Mesenchymal stem cell (in vitro differentiated cells and primary cell): ENCODE data around the gene SNCB.

Source experiments
- DNase-seq: peaks from one replicate; pipeline ENCODE4 v3.0.0-alpha.2; 2013
- H2AFZ ChIP-seq: one replicate; pipeline ENCODE4 v1.6.1; 2013; ENCODE audit warnings: low read depth, mild to moderate bottlenecking, control low read depth, inconsistent platforms, low read length, moderate library complexity
- H2AK5ac ChIP-seq: 2 replicates; pipeline ENCODE4 v1.6.1; 2013; ENCODE audit warnings: low read length, moderate library complexity, mild to moderate bottlenecking, inconsistent platforms; ENCODE audit not compliant: severe bottlenecking
- H2BK120ac ChIP-seq: one replicate; pipeline ENCODE4 v1.6.1; 2013; ENCODE audit warnings: low read depth, mild to moderate bottlenecking, inconsistent platforms, low read length, moderate library complexity
- H2BK12ac ChIP-seq, 2 experiments: one replicate each; pipeline ENCODE4 v1.6.1; 2013; ENCODE audit warnings: inconsistent platforms in 2 of 2, low read length in 2 of 2, mild to moderate bottlenecking in 2 of 2, moderate library complexity in 2 of 2, control low read depth in 1 of 2
- H2BK15ac ChIP-seq: one replicate; pipeline ENCODE4 v1.6.1; 2013; ENCODE audit warnings: mild to moderate bottlenecking, low read depth, inconsistent platforms; ENCODE audit not compliant: poor library complexity, severe bottlenecking
- H2BK5ac ChIP-seq: 2 replicates; pipeline ENCODE4 v1.6.1; 2013; ENCODE audit warnings: low read depth, mild to moderate bottlenecking, low read length, control low read depth, inconsistent platforms; ENCODE audit not compliant: poor library complexity, severe bottlenecking
- H3K14ac ChIP-seq, 2 experiments: one replicate each; pipeline ENCODE4 v1.6.1; 2013; ENCODE audit warnings: inconsistent platforms in 2 of 2, low read length in 2 of 2, control low read depth in 1 of 2, mild to moderate bottlenecking in 1 of 2, moderate library complexity in 1 of 2
- H3K18ac ChIP-seq, 2 experiments: one replicate each; pipeline ENCODE4 v1.6.1; 2013; ENCODE audit warnings: inconsistent platforms in 2 of 2, low read length in 2 of 2, control low read depth in 1 of 2, low read depth in 1 of 2, mild to moderate bottlenecking in 1 of 2
- H3K23ac ChIP-seq, 2 experiments: one replicate each; pipeline ENCODE4 v1.6.1; 2013; ENCODE audit warnings: inconsistent platforms in 2 of 2, low read length in 2 of 2, mild to moderate bottlenecking in 2 of 2, moderate library complexity in 2 of 2, control low read depth in 1 of 2
- H3K27ac ChIP-seq: 2 replicates; pipeline ENCODE4 v1.5.1; 2013; ENCODE audit warnings: mild to moderate bottlenecking, moderate library complexity, low read length, control low read depth, inconsistent platforms; ENCODE audit not compliant: poor library complexity, severe bottlenecking
- H3K27me3 ChIP-seq, 2 experiments: 2 replicates each; pipeline versions ENCODE4 v1.6.1 to v1.7.0; 2013; ENCODE audit warnings: low read length in 2 of 2, mild to moderate bottlenecking in 2 of 2, moderate library complexity in 2 of 2, control low read depth in 1 of 2, inconsistent platforms in 1 of 2; ENCODE audit not compliant: control insufficient read depth in 1 of 2, insufficient read depth in 1 of 2
- H3K36me3 ChIP-seq, 2 experiments: 2 replicates each; pipeline versions ENCODE4 v1.6.1 to v1.7.0; 2013; ENCODE audit warnings: low read length in 2 of 2, control low read depth in 1 of 2, inconsistent platforms in 1 of 2, low read depth in 1 of 2, mild to moderate bottlenecking in 1 of 2; ENCODE audit not compliant: insufficient read depth in 2 of 2, control insufficient read depth in 1 of 2
- H3K4ac ChIP-seq, 2 experiments: one replicate each; pipeline ENCODE4 v1.6.1; 2013; ENCODE audit warnings: inconsistent platforms in 2 of 2, low read length in 2 of 2, mild to moderate bottlenecking in 2 of 2, moderate library complexity in 2 of 2, control low read depth in 1 of 2, low read depth in 1 of 2
- H3K4me1 ChIP-seq: 2 replicates; pipeline ENCODE4 v1.6.1; 2013; ENCODE audit warnings: low read depth, low read length, control low read depth; ENCODE audit not compliant: control insufficient read depth, insufficient read depth
- H3K4me2 ChIP-seq: 2 replicates; pipeline ENCODE4 v1.6.1; 2013; ENCODE audit warnings: low read length, mild to moderate bottlenecking, inconsistent platforms; ENCODE audit not compliant: poor library complexity, severe bottlenecking
- H3K4me3 ChIP-seq, 2 experiments: 2 replicates each; pipeline versions ENCODE4 v1.5.1 to v1.7.0; 2013; ENCODE audit warnings: low read length in 2 of 2, mild to moderate bottlenecking in 2 of 2, control low read depth in 1 of 2, low read depth in 1 of 2; ENCODE audit not compliant: insufficient read depth in 1 of 2
- H3K79me1 ChIP-seq: replicated peaks from 2 replicates; pipeline ENCODE4 v1.6.1; 2013; ENCODE audit warnings: mild to moderate bottlenecking, control low read depth, low read length, inconsistent platforms; ENCODE audit not compliant: poor library complexity, severe bottlenecking
- H3K9ac ChIP-seq: 2 replicates; pipeline ENCODE4 v1.7.0; 2013; ENCODE audit warnings: mild to moderate bottlenecking, low read length, moderate library complexity
- H3K9me3 ChIP-seq: 2 replicates; pipeline ENCODE4 v1.7.0; 2013; ENCODE audit warnings: mild to moderate bottlenecking, low read length; ENCODE audit not compliant: control insufficient read depth
- H4K8ac ChIP-seq: one replicate; pipeline ENCODE4 v1.6.1; 2013; ENCODE audit warnings: inconsistent platforms, mild to moderate bottlenecking, low read length, moderate library complexity
- H4K91ac ChIP-seq: one replicate; pipeline ENCODE4 v1.6.1; 2013; ENCODE audit warnings: mild to moderate bottlenecking, low read length, inconsistent platforms
- WGBS: methylation state at CpG from one replicate; pipeline ENCODE4 v1.1.7; 2013; ENCODE audit warnings: mixed read lengths; 5-methylcytosine and 5-hydroxymethylcytosine counted together

SNCB gene

DNA sequence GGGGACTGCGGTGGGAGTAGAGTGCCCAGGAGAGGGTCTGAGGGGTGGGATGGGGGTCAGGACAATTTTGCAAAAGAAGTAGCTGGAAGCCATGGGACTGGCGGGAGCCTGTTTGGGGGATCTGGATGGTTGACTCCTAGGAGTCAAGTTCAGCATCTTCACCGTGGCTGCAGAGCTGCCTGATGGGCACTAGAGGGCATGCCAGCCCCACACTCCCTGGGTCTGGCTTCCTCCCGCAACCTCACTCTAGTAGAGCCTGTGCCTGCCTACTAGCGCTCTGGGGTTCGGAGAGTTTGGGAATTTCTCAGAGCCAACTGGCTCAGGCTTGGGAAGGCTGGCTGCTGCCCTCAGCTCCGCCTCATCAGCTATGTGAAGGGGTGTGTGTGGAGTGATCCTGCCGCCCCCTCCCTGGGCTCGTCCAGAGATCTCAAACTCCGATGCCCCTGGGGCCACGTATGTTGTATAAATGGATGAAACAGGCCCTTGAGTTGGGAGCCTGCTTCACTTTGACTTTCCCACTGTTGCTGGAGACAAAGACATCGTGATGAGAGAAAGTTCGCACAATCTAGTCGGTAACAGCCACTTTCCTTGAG is 27.8 kb upstream of the SNCB start:
- peaks cover 5 to 17% of the 10 kb centered on the region in 2 experiments for H3K27me3 ChIP-seq
- no peak overlapping the region for H3K18ac ChIP-seq
- WGBS: 69% methylated on average over 14 of the region's 14 CpGs
- no peak overlapping the region for H3K4me2 ChIP-seq
- H3K27ac ChIP-seq: peak overlapping the region; percentile 69
- H2AK5ac ChIP-seq: no peak overlapping the region
- no peak overlapping the region for H4K8ac ChIP-seq
- H4K91ac ChIP-seq: no peak overlapping the region
- peak overlapping the region; percentile 60 for H3K9ac ChIP-seq
- H2BK12ac ChIP-seq: peak overlapping the region in 1 of 2 experiments; percentile 3
- H3K36me3 ChIP-seq: peaks cover 47% of the 10 kb centered on the region in 2 experiments
- peaks cover 22% of the 10 kb centered on the region for H3K4me1 ChIP-seq
- no peaks in the 10 kb centered on the region for H3K9me3 ChIP-seq
- peaks cover 3% of the 10 kb centered on the region for H3K79me1 ChIP-seq
- peak; percentile 72 for DNase-seq
- H2BK120ac ChIP-seq: no peak overlapping the region
- no peak overlapping the region for H3K23ac ChIP-seq
- H3K4me3 ChIP-seq: peak overlapping the region in 1 of 2 experiments; percentile 70
- H2BK5ac ChIP-seq: no peak overlapping the region
- H3K14ac ChIP-seq: no peak overlapping the region
- no peak overlapping the region for H2BK15ac ChIP-seq
- no peak overlapping the region for H3K4ac ChIP-seq
- no peak overlapping the region for H2AFZ ChIP-seq

- Histone ChIP-seq H2AFZ (no peak overlapping the region), H4K91ac (no peak overlapping the region), H2BK15ac (no peak overlapping the region), H3K4ac (no peak overlapping the region), H3K79me1 (peaks cover 10% of the 10 kb centered on the region), H2BK5ac (no peak overlapping the region), H3K9me3 (no peaks in the 10 kb centered on the region), H3K4me3 (no peak overlapping the region), H3K27ac (no peak overlapping the region), H2AK5ac (no peak overlapping the region), H3K18ac (no peak overlapping the region), H3K9ac (no peak overlapping the region), H3K14ac (no peak overlapping the region), H3K27me3 (peaks cover 0 to 5% of the 10 kb centered on the region in 2 experiments), H4K8ac (no peak overlapping the region), H2BK12ac (no peak overlapping the region), H3K4me1 (peaks cover 22% of the 10 kb centered on the region), H3K4me2 (no peak overlapping the region), H2BK120ac (no peak overlapping the region), H3K23ac (no peak overlapping the region), H3K36me3 (peaks cover 53 to 56% of the 10 kb centered on the region in 2 experiments)
- 93% methylated on average over 13 of the region's 13 CpGs for WGBS
- no peak for DNase-seq
Observed at GRCh38 chr5:176656467-176656990, 26.2 kb upstream of the SNCB start.

DNA sequence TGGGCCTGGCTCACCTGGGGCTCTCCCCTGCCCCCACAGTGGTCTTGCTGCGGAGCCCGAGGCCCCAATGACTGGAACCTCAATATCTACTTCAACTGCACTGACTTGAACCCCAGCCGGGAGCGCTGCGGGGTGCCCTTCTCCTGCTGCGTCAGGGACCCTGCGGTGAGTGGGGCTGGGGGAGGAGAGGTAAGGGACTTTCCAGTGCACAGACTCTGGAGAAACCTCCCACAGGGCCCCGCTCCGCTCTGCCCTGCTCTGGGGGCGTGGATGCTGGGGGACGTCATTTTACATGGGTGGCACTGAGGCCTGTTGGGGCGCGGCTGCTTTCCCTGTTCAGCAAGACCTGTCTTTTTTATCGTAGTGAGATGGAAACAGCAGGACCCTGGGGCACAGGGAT is 24.5 kb upstream of the SNCB start:
- Histone ChIP-seq H3K14ac (no peak overlapping the region), H2AFZ (no peak overlapping the region), H3K23ac (no peak overlapping the region), H3K27me3 (no peaks in the 10 kb centered on the region), H2BK5ac (no peak overlapping the region), H4K91ac (no peak overlapping the region), H2BK120ac (no peak overlapping the region), H3K79me1 (peaks cover 26% of the 10 kb centered on the region), H3K4me3 (no peak overlapping the region), H3K9ac (no peak overlapping the region), H2BK12ac (no peak overlapping the region), H3K9me3 (no peaks in the 10 kb centered on the region), H3K4ac (no peak overlapping the region), H2AK5ac (no peak overlapping the region), H3K4me1 (peaks cover 25% of the 10 kb centered on the region), H3K27ac (no peak overlapping the region), H3K36me3 (peaks cover 53 to 64% of the 10 kb centered on the region in 2 experiments), H2BK15ac (no peak overlapping the region), H4K8ac (no peak overlapping the region), H3K18ac (no peak overlapping the region), H3K4me2 (no peak overlapping the region)
- WGBS: 93% methylated on average over 12 of the region's 14 CpGs
- no peak for DNase-seq

- Histone ChIP-seq H3K4ac (no peak overlapping the region), H3K23ac (no peak overlapping the region), H2BK12ac (no peak overlapping the region), H2AK5ac (no peak overlapping the region), H3K27me3 (no peaks in the 10 kb centered on the region), H2AFZ (no peak overlapping the region), H3K14ac (no peak overlapping the region), H2BK5ac (no peak overlapping the region), H2BK120ac (no peak overlapping the region), H4K91ac (no peak overlapping the region), H3K36me3 (peaks cover 53 to 66% of the 10 kb centered on the region in 2 experiments), H2BK15ac (no peak overlapping the region), H3K18ac (no peak overlapping the region), H3K9ac (no peak overlapping the region), H3K4me1 (peaks cover 25% of the 10 kb centered on the region), H3K27ac (no peak overlapping the region), H3K79me1 (peaks cover 30% of the 10 kb centered on the region), H3K4me3 (no peak overlapping the region), H4K8ac (no peak overlapping the region), H3K9me3 (no peaks in the 10 kb centered on the region), H3K4me2 (no peak overlapping the region)
- 95% methylated on average over 18 of the region's 18 CpGs for WGBS
- no peak for DNase-seq
Observed at GRCh38 chr5:176653401-176654385, 23.4 kb upstream of the SNCB start.
